ENCODE results near the gene RNU11.
"Not testable (repeated sequence)": the region's sequence is repeated elsewhere in the genome, so short reads cannot be mapped to it uniquely, and the experiment has no call there.

RNU11 gene

GRCh38 chr1:28663871-28664470 lies 15.6 kb downstream of the RNU11 start:
- no peak for DNase-seq (ENCODE audit: low spot score)

- no peak for DNase-seq (ENCODE audit: low spot score)
Measured at GRCh38 chr1:28666806-28667205, 18.4 kb downstream of the RNU11 start.

GRCh38 chr1:28668191-28668955 lies 20.0 kb downstream of the RNU11 start, which contains the start of gene GMEB1:
Gene GMEB1, plus strand, starts transcription at chr1:28668784. Its CDS starts 14,829 bp downstream, at chr1:28683613.
- peak; percentile 85 for DNase-seq (ENCODE audit: low spot score)

- peak; percentile 50 for DNase-seq (ENCODE audit: low spot score)
Measured at GRCh38 chr1:28668956-28669723, 20.7 kb downstream of the RNU11 start.

GRCh38 chr1:28671254-28671780 lies 22.9 kb downstream of the RNU11 start:
- no peak for DNase-seq (ENCODE audit: low spot score)

GRCh38 chr1:28672971-28673370 lies 24.6 kb downstream of the RNU11 start:
- DNase-seq (ENCODE audit: low spot score) = not testable (repeated sequence)

- no peak for DNase-seq (ENCODE audit: low spot score)
Measured at GRCh38 chr1:28675924-28676257, 27.5 kb downstream of the RNU11 start.

GRCh38 chr1:28680151-28680550 lies 31.8 kb downstream of the RNU11 start:
- DNase-seq (ENCODE audit: low spot score) = no peak

GRCh38 chr1:28682840-28683239 lies 34.4 kb downstream of the RNU11 start:
- no peak for DNase-seq (ENCODE audit: low spot score)

- DNase-seq (ENCODE audit: low spot score) = no peak
Measured at GRCh38 chr1:28684937-28685336, 36.5 kb downstream of the RNU11 start.

- not testable (repeated sequence) for DNase-seq (ENCODE audit: low spot score)
Measured at GRCh38 chr1:28691627-28692026, 43.2 kb downstream of the RNU11 start.

All from globus pallidus (tissue), 1 donor.